ENCODE data around the gene BRD3.

Gene BRD3

GRCh38 chr9:133992780-133993634 lies 74.8 kb downstream of the BRD3 start:
- Histone ChIP-seq H3K4me1 (peaks cover 7 to 36% (median 28%) of the 10 kb centered on the region in 4 donors), H3K27ac (peak overlapping the region; percentile 76 to 87), H3K36me3 (no peaks in the 10 kb centered on the region), H3K9me3 (no peaks in the 10 kb centered on the region), H3K4me3 (peak overlapping the region; percentile 56 to 68), H3K27me3 (peaks cover 0 to 18% of the 10 kb centered on the region in 2 donors)
- DNase-seq: peak; percentile 91 to 92
- TF ChIP-seq CTCF (IDR thresholded peaks at IDR 0.05): peak in 1 of 2 experiments; percentile 23
- intact Hi-C loops (cut with DNase I; ENCODE audit: low total_unique reads): no loop called here

DNA sequence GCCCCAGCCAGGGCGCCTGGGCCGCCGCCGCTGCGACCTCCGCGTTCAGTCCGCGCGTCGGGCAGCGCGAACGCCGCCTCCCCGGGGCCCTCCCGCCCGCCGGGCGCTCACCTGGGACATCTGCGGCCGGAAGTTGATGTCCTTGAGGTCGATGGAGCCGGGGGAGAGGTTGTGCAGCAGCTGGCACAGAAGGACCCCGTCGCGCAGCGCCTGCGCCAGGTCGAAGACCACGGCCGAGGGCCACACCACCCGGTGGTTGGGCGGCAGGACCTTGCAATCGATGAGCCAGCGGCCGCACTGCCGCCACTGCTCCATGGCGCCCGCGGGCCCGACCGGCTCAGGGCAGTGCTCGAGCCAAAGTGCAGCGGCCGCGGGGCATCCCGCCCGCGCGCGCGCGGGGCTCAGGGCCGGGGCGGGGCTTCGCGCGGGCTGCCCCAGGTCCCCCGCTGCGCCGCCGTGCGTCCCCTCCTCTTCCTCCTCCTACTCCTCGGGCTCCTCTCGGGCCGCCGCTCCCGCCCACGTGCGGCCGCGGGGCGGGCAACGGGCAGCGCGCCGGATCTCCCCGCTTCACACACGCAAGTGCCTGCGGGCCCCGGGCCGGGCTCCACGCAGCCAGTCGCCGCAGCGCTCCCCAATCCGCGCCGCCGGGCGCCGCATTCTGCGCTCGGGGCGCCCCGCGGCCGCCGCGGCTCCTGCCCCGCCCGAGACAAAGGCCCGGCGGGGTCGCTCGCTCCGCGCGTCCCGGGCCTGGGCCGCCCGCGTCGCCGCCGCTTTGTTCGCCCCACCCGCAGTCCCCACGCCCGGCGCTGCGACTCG lies 75.7 kb downstream of the BRD3 start, which contains the start of gene VAV2:
Gene VAV2, minus strand, starts transcription at position 361 of the 816 bp plus-strand sequence. Its CDS starts 46 bp downstream, at position 315.
- no peaks in the 10 kb centered on the region for H3K36me3 ChIP-seq
- peak within 1 kb of the TSS; percentile 76 to 87 for H3K27ac ChIP-seq
- H3K4me3 ChIP-seq: peak within 1 kb of the TSS; percentile 56 to 68
- intact Hi-C loops (cut with DNase I; ENCODE audit: low total_unique reads): no loop called here
- H3K9me3 ChIP-seq: no peaks in the 10 kb centered on the region
- H3K27me3 ChIP-seq: peaks cover 0 to 16% of the 10 kb centered on the region in 2 donors
- DNase-seq: peak; percentile 58 to 82
- H3K4me1 ChIP-seq: peaks cover 7 to 36% (median 28%) of the 10 kb centered on the region in 4 donors
- no peak for TF ChIP-seq CTCF (IDR thresholded peaks at IDR 0.05)

- H3K27me3 ChIP-seq: peaks cover 0 to 9% of the 10 kb centered on the region in 2 donors
- no peak for DNase-seq
- no peaks in the 10 kb centered on the region for H3K9me3 ChIP-seq
- peaks cover 7 to 36% (median 28%) of the 10 kb centered on the region in 4 donors for H3K4me1 ChIP-seq
- intact Hi-C loops (cut with DNase I; ENCODE audit: low total_unique reads): no loop called here
- no peaks in the 10 kb centered on the region for H3K36me3 ChIP-seq
- H3K4me3 ChIP-seq: peak overlapping the region; percentile 56 to 68
- peak overlapping the region; percentile 76 to 77 for H3K27ac ChIP-seq
- TF ChIP-seq CTCF (IDR thresholded peaks at IDR 0.05): no peak
These were observed 76.5 kb downstream of the BRD3 start for GRCh38 chr9:133991214-133991921.

DNA sequence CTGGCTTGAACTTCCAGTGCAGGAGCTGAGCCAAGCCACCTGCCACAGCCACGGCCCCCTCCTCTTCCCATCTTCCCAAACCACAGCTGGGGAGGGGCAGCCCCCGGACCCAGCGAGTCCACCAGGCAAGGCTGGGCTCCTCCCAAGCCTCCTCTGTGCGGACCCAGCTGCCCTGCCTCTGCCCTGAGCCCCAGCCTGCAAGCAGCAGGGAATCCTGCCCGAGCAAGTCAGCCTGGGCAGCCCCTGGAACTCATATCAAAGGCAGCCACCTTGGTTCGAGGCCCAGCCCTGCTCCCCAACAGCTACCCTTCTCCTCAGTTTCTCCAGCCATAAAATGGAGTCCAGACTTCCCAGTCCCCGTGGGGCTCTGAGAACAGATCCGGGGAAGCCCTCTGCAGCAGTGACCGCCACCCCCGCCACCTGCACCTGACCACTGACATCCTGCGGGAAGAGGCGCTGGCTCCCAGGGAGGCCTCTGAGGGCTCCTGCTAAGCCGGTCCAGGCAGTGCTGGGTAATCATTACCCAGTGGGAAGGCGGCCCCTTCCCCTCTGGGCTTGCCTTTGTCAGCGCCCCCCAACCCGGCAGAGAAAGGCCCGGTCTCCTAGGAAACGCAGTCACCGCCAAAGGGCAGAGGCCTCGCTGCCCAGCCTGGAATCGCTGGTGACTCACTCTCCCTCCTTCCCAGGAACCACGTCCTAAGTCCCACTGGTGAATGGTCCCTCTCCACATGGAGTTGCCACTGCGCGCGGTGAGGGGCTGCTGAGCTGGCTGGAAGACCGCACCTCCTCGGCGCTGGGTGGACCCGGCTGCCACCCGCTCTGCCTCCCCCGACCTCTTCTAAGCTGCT lies 77.2 kb downstream of the BRD3 start:
- TF ChIP-seq CTCF (IDR thresholded peaks at IDR 0.05): no peak
- DNase-seq: peak; percentile 44 to 78
- Histone ChIP-seq H3K27ac (peak overlapping the region; percentile 76 to 77), H3K36me3 (no peaks in the 10 kb centered on the region), H3K4me3 (peak overlapping the region; percentile 56 to 68), H3K4me1 (peaks cover 7 to 36% (median 28%) of the 10 kb centered on the region in 4 donors), H3K9me3 (no peaks in the 10 kb centered on the region), H3K27me3 (peaks cover 0 to 2% of the 10 kb centered on the region in 2 donors)
- intact Hi-C loops (cut with DNase I; ENCODE audit: low total_unique reads): no loop called here
